Cerebellar nuclear complex (tissue), 1 donor: ENCODE measurements around the gene MRPL40.

ENCODE experiments used
- DNase-seq, 2 experiments: peaks; one replicate each; lab custom pipeline; 2025; lab: John Stamatoyannopoulos, UW

MRPL40 gene

DNA sequence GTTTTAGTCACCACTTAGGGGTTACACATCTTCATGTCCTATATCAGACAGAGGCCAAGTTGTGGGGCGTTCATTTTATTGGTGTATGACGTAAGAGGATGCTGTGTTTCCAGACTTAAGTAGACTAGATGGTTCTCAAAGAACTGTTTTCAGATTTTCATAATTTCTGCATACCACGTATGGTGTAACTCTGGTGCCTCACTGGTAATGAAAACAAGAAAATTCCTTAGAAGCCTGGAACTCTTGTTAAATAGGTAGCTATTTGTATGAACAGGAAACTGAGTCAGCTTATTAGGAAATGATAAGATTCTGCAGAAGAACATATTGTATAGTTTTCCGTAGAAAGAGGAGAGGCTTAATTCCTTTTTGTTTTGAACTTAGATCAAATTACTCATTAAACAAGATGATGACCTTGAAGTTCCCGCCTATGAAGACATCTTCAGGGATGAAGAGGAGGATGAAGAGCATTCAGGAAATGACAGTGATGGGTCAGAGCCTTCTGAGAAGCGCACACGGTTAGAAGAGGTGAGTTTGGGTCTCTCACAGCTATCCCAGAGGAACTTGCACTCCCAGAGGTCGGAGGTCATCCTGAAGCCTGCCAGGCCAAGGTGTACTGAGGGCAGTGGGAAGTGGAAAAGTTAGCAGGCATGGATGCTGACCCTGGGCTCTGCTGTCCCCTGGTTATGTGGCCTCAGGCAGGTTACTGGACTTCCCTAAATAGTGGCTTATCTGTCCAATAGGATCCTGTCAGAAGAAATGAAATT is 51.3 kb downstream of the MRPL40 start:
- DNase-seq: no peak
